Smooth muscle cell (in vitro differentiated cells): Measurements from ENCODE around the gene PGF. TPM values are rescaled to one million over a fixed set of nuclear protein-coding genes. Genes with fewer than 3 reads are reported as not detected.

Experiments
- DNase-seq: peaks from one replicate; lab custom pipeline; 2025; ENCODE audit not compliant: unreplicated experiment; lab: John Stamatoyannopoulos, UW
- H2AFZ ChIP-seq: fragments of 200-600 bp; sonication (generic); 2 replicates; pipeline ENCODE4 v1.6.0; 2016; ENCODE audit warnings: antibody characterized with exemption, low read depth, mild to moderate bottlenecking
- H3F3A ChIP-seq: fragments of 200-600 bp; sonication (generic); 2 replicates; pipeline ENCODE4 v1.6.0; 2017; ENCODE audit warnings: antibody characterized with exemption, low read depth
- H3K27ac ChIP-seq: fragments of 200-600 bp; sonication (generic); 2 replicates; pipeline ENCODE4 v1.5.1; 2016; ENCODE audit warnings: low read depth, mild to moderate bottlenecking
- H3K27me3 ChIP-seq: fragments of 200-600 bp; sonication (generic); 2 replicates; pipeline ENCODE4 v1.6.1; 2016; ENCODE audit warnings: low read depth, mild to moderate bottlenecking
- H3K36me3 ChIP-seq: fragments of 200-600 bp; sonication (generic); 2 replicates; pipeline ENCODE4 v1.5.1; 2016; ENCODE audit warnings: low read depth
- H3K4me1 ChIP-seq: fragments of 200-600 bp; sonication (generic); 2 replicates; pipeline ENCODE4 v1.5.1; 2016; ENCODE audit warnings: low read depth
- H3K4me2 ChIP-seq: fragments of 200-600 bp; sonication (generic); 2 replicates; pipeline ENCODE4 v1.6.0; 2016; ENCODE audit warnings: mild to moderate bottlenecking
- H3K4me3 ChIP-seq: fragments of 200-600 bp; sonication (generic); 2 replicates; pipeline ENCODE4 v1.5.1; 2016; ENCODE audit warnings: mild to moderate bottlenecking
- H3K79me2 ChIP-seq: fragments of 200-600 bp; sonication (generic); 2 replicates; pipeline ENCODE4 v1.6.0; 2016; ENCODE audit warnings: low read depth, mild to moderate bottlenecking
- H3K9ac ChIP-seq: fragments of 200-600 bp; sonication (generic); 2 replicates; pipeline ENCODE4 v1.6.0; 2016; ENCODE audit warnings: low read depth
- H3K9me3 ChIP-seq: fragments of 200-600 bp; sonication (generic); replicated peaks from 2 replicates; pipeline ENCODE4 v1.5.1; 2016; ENCODE audit warnings: low read depth
- H4K20me1 ChIP-seq: fragments of 200-600 bp; sonication (generic); 2 replicates; pipeline ENCODE4 v1.6.0; 2016; ENCODE audit warnings: low read depth
- CTCF ChIP-seq: fragments of 200-600 bp; sonication (generic); IDR thresholded peaks from 2 replicates; pipeline ENCODE4 v1.5.1; 2017; ENCODE audit warnings: borderline replicate concordance, mild to moderate bottlenecking, antibody characterized with exemption; ENCODE audit not compliant: insufficient read depth, poor library complexity, severe bottlenecking
- WGBS: methylation state at CpG from one replicate; pipeline ENCODE4 v1.1.7; 2016; ENCODE audit warnings: low lambda C conversion rate; 5-methylcytosine and 5-hydroxymethylcytosine counted together
- polyA plus RNA-seq: library from polyadenylated mRNA; unstranded; fragments of >200 nt; fragmentation: Nextera tagmentation; extraction: Ambion mirVana; gene quantifications from 2 replicates; pipeline ENCODE4 v1.2.1, GENCODE V29; 2016
- total RNA-seq: library from RNA; depleted of rRNA; stranded (reverse); fragments of >200 nt; gene quantifications from 2 replicates; pipeline ENCODE4 v1.2.3, GENCODE V29; 2014

The PGF gene
- total and polyA plus RNA-seq, 2 experiments from 2014 or later: 15.4 to 30.6 TPM

- Histone ChIP-seq H3K27me3 (no peaks in the 10 kb centered on the region), H3K9me3 (no peaks in the 10 kb centered on the region), H3K4me1 (no peaks in the 10 kb centered on the region), H3K27ac (no peak overlapping the region), H2AFZ (no peak overlapping the region), H3K36me3 (no peaks in the 10 kb centered on the region), H4K20me1 (no peaks in the 10 kb centered on the region), H3K79me2 (no peaks in the 10 kb centered on the region), H3K4me2 (no peak overlapping the region), H3K9ac (no peak overlapping the region), H3F3A (peaks cover 5% of the 10 kb centered on the region), H3K4me3 (no peak overlapping the region)
- no peak for TF ChIP-seq CTCF
- WGBS: 90% methylated on average over 4 of the region's 4 CpGs
- no peak for DNase-seq
Measured at GRCh38 chr14:74960736-74961135, 5.3 kb upstream of the PGF start.

- Histone ChIP-seq H4K20me1 (no peaks in the 10 kb centered on the region), H3K79me2 (no peaks in the 10 kb centered on the region), H3K27ac (no peak overlapping the region), H3F3A (peaks cover 6% of the 10 kb centered on the region), H3K4me1 (peaks cover 6% of the 10 kb centered on the region), H3K4me3 (no peak overlapping the region), H3K4me2 (no peak overlapping the region), H3K36me3 (no peaks in the 10 kb centered on the region), H3K9ac (no peak overlapping the region), H3K9me3 (no peaks in the 10 kb centered on the region), H2AFZ (no peak overlapping the region), H3K27me3 (no peaks in the 10 kb centered on the region)
- no peak for DNase-seq
- no peak for TF ChIP-seq CTCF
- 91% methylated on average over 5 of the region's 5 CpGs for WGBS
Measured at GRCh38 chr14:74959596-74960180, 4.3 kb upstream of the PGF start.

- Histone ChIP-seq H3K4me2 (no peak overlapping the region), H3K27me3 (no peaks in the 10 kb centered on the region), H3K9me3 (no peaks in the 10 kb centered on the region), H2AFZ (no peak overlapping the region), H3F3A (peaks cover 6% of the 10 kb centered on the region), H3K27ac (no peak overlapping the region), H3K9ac (no peak overlapping the region), H3K4me3 (no peak overlapping the region), H3K36me3 (no peaks in the 10 kb centered on the region), H3K79me2 (peaks cover 6% of the 10 kb centered on the region), H3K4me1 (peaks cover 20% of the 10 kb centered on the region), H4K20me1 (no peaks in the 10 kb centered on the region)
- WGBS: 76% methylated on average over 23 of the region's 24 CpGs
- TF ChIP-seq CTCF: no peak
- DNase-seq: no peak
Measured at GRCh38 chr14:74956280-74957072, 1.1 kb upstream of the PGF start.

- Histone ChIP-seq H2AFZ (peak overlapping the region; percentile 84), H3K4me2 (peak overlapping the region; percentile 83)
- TF ChIP-seq CTCF: no peak
Measured at GRCh38 chr14:74956027-74956279, 556 bp upstream of the PGF start.

More at GRCh38 chr14:74956027-74956279, 556 bp upstream of the PGF start:
- 83% methylated on average over 9 of the region's 9 CpGs for WGBS
- H3K27ac ChIP-seq: no peak overlapping the region
- H4K20me1 ChIP-seq: no peaks in the 10 kb centered on the region
- no peak overlapping the region for H3K9ac ChIP-seq
- peaks cover 6% of the 10 kb centered on the region for H3K79me2 ChIP-seq
- DNase-seq: no peak
- no peaks in the 10 kb centered on the region for H3K36me3 ChIP-seq
- peaks cover 21% of the 10 kb centered on the region for H3K4me1 ChIP-seq
- H3K4me3 ChIP-seq: peak overlapping the region; percentile 67
- H3K27me3 ChIP-seq: no peaks in the 10 kb centered on the region
- no peaks in the 10 kb centered on the region for H3K9me3 ChIP-seq
- peaks cover 6% of the 10 kb centered on the region for H3F3A ChIP-seq
